HL-60 (cell line): Measurements from ENCODE around the gene ROBO1.

ENCODE experiments used
- DNase-seq, 2 experiments: peaks; one replicate each; pipeline ENCODE4 v3.0.0-alpha.2; 2010 to 2020; ENCODE audit warnings: low read depth in 1 of 2, low spot score in 1 of 2
- H3K27ac ChIP-seq: fragments of 250-450 bp; sonication (Bioruptor Pico); replicated peaks from 2 replicates; pipeline ENCODE4 v1.5.1; 2020; ENCODE audit warnings: mild to moderate bottlenecking, moderate library complexity
- H3K27me3 ChIP-seq: fragments of 250-450 bp; sonication (Bioruptor Pico); 2 replicates; pipeline ENCODE4 v1.5.1; 2021; ENCODE audit warnings: mild to moderate bottlenecking, moderate library complexity; ENCODE audit not compliant: insufficient read depth, poor library complexity, severe bottlenecking
- H3K4me3 ChIP-seq: replicated peaks from 2 replicates; pipeline ENCODE4 v1.5.1; 2011; ENCODE audit warnings: mild to moderate bottlenecking, control low read depth, low read length; ENCODE audit not compliant: insufficient read depth
- GABPA ChIP-seq: IDR thresholded peaks from 2 replicates; pipeline ENCODE4 v1.6.1; 2012; ENCODE audit warnings: low read depth
- POLR2AphosphoS5 ChIP-seq: IDR thresholded peaks from 2 replicates; pipeline ENCODE4 v1.6.1; 2012; ENCODE audit warnings: low read depth
- SPI1 ChIP-seq: IDR thresholded peaks from 2 replicates; pipeline ENCODE4 v1.6.1; 2012; ENCODE audit warnings: low read depth, mild to moderate bottlenecking, borderline replicate concordance
- TF ChIP-seq, protein P1 (sequence below): IDR thresholded peaks from 2 replicates; pipeline ENCODE4 v1.6.1; 2012; ENCODE audit warnings: low read depth; ENCODE audit not compliant: insufficient replicate concordance
- TF ChIP-seq, protein P2 (sequence below): IDR thresholded peaks from one replicate; pipeline ENCODE4 v1.5.1; 2011; ENCODE audit warnings: low read length, control low read depth, inconsistent platforms; ENCODE audit not compliant: insufficient read depth

The ROBO1 gene

DNA sequence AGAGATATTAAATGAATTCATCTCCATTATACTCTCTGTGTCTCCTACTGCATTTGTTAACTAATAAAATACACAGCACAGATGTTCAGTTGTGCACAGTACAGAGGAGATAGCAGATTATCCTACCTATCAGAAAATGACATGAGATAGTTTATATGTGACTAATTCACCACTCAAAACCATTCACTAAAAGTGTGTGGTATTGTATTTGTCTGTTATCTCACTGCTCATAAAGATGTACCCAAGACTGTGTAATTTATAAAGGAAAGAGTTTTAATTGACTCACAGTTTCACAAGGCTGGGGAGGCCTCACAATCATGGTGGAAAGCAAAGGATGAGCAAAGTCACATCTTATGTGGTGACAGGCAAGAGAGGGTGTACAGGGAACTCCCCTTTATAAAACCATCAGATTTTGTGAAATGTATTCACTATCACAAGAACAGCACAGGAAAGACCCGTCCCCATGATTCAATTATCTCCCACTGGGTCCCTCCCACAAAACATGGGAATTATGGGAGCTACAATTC, 936.3 kb downstream of the ROBO1 start:
- DNase-seq = no peak
- TF ChIP-seq SPI1 = no peak
- H3K4me3 ChIP-seq = no peak overlapping the region
- no peak overlapping the region for H3K27ac ChIP-seq
- no peaks in the 10 kb centered on the region for H3K27me3 ChIP-seq

DNA sequence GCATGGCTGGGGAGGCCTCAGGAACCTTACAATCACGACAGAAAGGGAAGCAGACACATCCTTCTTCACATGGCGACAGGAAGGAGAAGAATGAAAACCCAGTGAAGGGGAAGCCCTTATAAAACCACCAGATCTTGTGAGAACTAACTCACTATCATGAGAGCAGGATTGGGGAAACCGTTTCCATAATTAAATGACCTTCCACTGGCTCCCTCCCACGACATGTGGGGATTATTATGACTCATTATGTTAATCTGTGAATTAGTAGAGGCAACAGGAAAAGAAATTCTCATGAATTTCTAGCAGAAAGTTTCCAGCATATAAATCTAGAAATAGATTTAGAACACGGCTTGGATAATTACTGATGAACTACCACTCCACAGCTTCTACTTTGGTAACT, 937.3 kb downstream of the ROBO1 start:
- TF ChIP-seq, protein P1, sequence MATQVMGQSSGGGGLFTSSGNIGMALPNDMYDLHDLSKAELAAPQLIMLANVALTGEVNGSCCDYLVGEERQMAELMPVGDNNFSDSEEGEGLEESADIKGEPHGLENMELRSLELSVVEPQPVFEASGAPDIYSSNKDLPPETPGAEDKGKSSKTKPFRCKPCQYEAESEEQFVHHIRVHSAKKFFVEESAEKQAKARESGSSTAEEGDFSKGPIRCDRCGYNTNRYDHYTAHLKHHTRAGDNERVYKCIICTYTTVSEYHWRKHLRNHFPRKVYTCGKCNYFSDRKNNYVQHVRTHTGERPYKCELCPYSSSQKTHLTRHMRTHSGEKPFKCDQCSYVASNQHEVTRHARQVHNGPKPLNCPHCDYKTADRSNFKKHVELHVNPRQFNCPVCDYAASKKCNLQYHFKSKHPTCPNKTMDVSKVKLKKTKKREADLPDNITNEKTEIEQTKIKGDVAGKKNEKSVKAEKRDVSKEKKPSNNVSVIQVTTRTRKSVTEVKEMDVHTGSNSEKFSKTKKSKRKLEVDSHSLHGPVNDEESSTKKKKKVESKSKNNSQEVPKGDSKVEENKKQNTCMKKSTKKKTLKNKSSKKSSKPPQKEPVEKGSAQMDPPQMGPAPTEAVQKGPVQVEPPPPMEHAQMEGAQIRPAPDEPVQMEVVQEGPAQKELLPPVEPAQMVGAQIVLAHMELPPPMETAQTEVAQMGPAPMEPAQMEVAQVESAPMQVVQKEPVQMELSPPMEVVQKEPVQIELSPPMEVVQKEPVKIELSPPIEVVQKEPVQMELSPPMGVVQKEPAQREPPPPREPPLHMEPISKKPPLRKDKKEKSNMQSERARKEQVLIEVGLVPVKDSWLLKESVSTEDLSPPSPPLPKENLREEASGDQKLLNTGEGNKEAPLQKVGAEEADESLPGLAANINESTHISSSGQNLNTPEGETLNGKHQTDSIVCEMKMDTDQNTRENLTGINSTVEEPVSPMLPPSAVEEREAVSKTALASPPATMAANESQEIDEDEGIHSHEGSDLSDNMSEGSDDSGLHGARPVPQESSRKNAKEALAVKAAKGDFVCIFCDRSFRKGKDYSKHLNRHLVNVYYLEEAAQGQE = no peak
- TF ChIP-seq, protein P2, sequence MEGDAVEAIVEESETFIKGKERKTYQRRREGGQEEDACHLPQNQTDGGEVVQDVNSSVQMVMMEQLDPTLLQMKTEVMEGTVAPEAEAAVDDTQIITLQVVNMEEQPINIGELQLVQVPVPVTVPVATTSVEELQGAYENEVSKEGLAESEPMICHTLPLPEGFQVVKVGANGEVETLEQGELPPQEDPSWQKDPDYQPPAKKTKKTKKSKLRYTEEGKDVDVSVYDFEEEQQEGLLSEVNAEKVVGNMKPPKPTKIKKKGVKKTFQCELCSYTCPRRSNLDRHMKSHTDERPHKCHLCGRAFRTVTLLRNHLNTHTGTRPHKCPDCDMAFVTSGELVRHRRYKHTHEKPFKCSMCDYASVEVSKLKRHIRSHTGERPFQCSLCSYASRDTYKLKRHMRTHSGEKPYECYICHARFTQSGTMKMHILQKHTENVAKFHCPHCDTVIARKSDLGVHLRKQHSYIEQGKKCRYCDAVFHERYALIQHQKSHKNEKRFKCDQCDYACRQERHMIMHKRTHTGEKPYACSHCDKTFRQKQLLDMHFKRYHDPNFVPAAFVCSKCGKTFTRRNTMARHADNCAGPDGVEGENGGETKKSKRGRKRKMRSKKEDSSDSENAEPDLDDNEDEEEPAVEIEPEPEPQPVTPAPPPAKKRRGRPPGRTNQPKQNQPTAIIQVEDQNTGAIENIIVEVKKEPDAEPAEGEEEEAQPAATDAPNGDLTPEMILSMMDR = no peak
- TF ChIP-seq POLR2AphosphoS5 (no peak), SPI1 (no peak), GABPA (no peak)
- no peak overlapping the region for H3K4me3 ChIP-seq
- no peak overlapping the region for H3K27ac ChIP-seq
- DNase-seq = no peak
- no peaks in the 10 kb centered on the region for H3K27me3 ChIP-seq

DNA sequence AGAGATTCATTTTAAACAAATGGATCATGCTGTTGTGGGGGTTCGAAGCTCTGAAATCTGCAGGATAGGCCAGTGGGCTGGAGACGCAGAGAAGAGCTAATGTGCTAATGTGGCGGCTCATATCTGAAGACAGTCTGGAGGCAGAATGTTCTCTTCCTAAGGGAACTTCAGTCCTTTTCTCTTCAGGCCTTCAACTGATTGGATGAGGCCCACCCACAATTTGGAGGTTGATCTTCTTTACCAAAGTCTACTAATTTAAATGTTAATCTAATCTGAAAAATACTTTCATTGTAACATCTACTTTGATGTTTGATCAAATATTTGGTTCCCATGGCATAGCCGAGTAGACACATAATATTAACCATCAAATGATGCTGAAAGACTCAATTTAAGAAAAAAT, 940.2 kb downstream of the ROBO1 start:
- Histone ChIP-seq H3K27me3 (no peaks in the 10 kb centered on the region), H3K4me3 (no peak overlapping the region), H3K27ac (no peak overlapping the region)
- TF ChIP-seq, protein P1 = no peak
- TF ChIP-seq SPI1 (no peak), GABPA (no peak), POLR2AphosphoS5 (no peak)
- TF ChIP-seq, protein P2 = no peak
- no peak for DNase-seq

DNA sequence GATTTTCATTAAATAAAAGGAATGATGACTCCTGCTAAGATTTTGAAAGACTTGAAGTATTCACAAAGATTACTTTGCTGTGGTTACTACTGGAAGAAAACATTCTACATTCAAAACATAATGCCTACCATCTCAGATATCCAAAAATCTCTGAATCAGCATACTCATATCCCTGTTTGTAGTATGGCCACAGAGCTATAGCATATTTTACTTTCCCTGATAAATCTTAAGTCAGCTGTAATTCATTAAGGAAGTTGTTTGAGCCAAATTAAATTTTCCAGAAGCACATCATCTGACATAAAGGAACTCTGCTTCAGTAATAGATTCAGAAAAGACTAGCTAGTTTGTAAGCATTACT, 942.0 kb downstream of the ROBO1 start:
- H3K4me3 ChIP-seq = no peak overlapping the region
- no peaks in the 10 kb centered on the region for H3K27me3 ChIP-seq
- DNase-seq = no peak
- no peak for TF ChIP-seq GABPA
- no peak overlapping the region for H3K27ac ChIP-seq

DNA sequence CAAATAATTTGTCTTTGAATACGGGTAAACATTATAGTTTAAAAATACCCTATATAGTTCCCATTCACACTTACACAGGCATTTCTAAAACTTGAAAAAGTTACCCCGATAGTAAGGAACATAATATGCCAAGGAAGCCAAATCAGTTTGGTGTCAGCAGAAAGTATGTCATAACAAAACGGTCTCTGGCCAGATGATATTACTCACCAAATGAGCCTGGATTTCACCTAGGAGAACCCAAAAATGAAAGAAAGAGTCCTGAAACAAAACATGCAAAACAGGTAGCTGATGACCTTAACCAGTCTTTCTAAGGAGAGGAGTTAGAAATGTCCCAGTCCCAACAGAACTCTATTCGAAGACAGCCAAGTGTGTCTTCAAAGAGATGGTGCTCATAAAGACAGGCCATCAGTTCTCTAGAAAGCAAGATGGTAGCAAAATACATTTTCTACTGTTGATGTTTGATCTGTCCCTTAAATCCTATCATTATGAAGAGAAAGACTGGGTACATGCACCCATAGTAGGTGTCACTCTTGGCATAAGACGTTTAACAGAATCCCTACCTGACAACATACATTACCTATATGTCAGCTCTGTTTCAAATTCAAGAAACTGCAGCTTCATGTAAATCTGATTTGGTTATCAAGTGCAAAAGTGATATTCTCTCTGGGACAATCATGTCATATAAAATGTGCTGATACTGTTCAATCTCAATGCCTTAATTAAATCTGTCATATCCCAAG, 942.5 kb downstream of the ROBO1 start:
- DNase-seq = no peak
- TF ChIP-seq, protein P1 = no peak
- TF ChIP-seq POLR2AphosphoS5 (no peak), GABPA (no peak), SPI1 (no peak)
- TF ChIP-seq, protein P2 = no peak
- no peak overlapping the region for H3K4me3 ChIP-seq
- no peaks in the 10 kb centered on the region for H3K27me3 ChIP-seq
- no peak overlapping the region for H3K27ac ChIP-seq
